GM10248 (cell line): ENCODE results near the gene GPNMB.
"Not testable (repeated sequence)": the region's sequence is repeated elsewhere in the genome, so short reads cannot be mapped to it uniquely, and the experiment has no call there.

Source experiments
- CTCF ChIA-PET: fragments of 300-600 bp; sonication (Branson Sonifier 250); formaldehyde crosslinking; extraction: SDS; loops from one replicate; lab custom pipeline; 2021; ENCODE audit warnings: antibody characterized with exemption; lab: Yijun Ruan, JAX
- POLR2A ChIA-PET: fragments of 350-650 bp; sonication (Branson Sonifier 250); formaldehyde crosslinking; extraction: SDS; loops from one replicate; lab custom pipeline; 2020; ENCODE audit warnings: antibody characterized with exemption; lab: Yijun Ruan, JAX
- DNase-seq: peaks from one replicate; pipeline ENCODE4 v3.0.0; 2012; ENCODE audit errors: extremely low spot score
- TF ChIP-seq, protein P1 (sequence below): IDR thresholded peaks from 2 replicates; pipeline ENCODE4 v1.5.1; 2012; ENCODE audit warnings: mild to moderate bottlenecking, low read depth; ENCODE audit errors: extremely low read depth, missing control alignments, control extremely low read depth

Gene GPNMB

DNA sequence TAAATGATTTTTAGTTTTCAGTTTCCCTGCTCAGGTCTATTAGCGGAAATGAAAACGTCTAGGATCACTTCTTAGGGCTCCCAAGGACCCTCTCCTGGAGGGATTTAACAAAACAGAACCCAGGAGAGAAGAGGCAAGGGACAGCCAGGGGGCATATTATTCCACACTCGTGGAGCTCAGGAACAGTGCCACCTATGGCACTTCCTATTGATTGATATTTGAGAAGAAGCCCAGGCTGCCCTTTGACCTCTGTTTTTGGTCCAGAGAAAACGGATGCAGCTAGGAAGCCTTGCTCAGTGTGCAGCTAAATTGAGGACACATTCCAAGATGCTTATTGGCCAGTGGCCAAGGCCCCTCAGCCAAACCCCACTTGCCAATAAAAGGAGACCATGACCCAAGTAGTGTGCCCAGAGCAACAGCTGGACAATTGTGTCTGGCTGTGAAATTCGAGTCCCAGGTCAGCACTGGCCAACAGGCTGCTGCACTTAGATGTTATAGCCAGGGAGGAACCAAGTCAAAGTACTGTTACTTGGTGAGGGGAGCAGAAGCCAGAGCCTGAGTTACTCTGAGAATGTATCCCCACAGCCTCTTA lies 24.0 kb upstream of the GPNMB start:
- TF ChIP-seq, protein P1, sequence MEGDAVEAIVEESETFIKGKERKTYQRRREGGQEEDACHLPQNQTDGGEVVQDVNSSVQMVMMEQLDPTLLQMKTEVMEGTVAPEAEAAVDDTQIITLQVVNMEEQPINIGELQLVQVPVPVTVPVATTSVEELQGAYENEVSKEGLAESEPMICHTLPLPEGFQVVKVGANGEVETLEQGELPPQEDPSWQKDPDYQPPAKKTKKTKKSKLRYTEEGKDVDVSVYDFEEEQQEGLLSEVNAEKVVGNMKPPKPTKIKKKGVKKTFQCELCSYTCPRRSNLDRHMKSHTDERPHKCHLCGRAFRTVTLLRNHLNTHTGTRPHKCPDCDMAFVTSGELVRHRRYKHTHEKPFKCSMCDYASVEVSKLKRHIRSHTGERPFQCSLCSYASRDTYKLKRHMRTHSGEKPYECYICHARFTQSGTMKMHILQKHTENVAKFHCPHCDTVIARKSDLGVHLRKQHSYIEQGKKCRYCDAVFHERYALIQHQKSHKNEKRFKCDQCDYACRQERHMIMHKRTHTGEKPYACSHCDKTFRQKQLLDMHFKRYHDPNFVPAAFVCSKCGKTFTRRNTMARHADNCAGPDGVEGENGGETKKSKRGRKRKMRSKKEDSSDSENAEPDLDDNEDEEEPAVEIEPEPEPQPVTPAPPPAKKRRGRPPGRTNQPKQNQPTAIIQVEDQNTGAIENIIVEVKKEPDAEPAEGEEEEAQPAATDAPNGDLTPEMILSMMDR, result no peak
- ChIA-PET CTCF (interaction anchor here (1.0 to 1.4 kb wide), 3 partner anchors 40 to 54 kb away, joined by 3 to 4 read pairs (median 4); no protein-coding TSS in a partner anchor), POLR2A (no interaction called here)
- DNase-seq, result no peak

DNA sequence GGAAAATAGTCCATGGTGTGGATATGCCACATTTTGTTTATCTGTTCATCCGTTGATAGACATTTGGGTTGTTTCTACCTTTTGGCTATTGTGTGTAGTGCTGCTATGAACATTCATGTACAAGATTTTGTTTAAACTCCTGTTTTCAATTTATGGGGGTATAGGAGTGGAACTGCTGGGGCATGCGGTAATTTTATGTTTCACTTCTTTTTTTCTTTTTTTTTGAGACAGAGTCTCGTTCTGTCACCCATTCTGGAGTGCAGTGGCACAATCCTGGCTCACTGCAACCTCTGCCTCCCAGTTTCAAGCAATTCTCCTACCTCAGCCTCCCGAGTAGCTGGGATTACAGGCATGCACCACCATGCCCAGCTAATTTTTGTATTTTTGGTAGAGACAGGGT lies 22.2 kb upstream of the GPNMB start:
- POLR2A ChIA-PET, DNase-seq: not testable (repeated sequence)
- CTCF ChIA-PET, result interaction anchor here (1.2 kb wide), 1 partner anchor 137 kb away, joined by 3 read pairs; no protein-coding TSS in a partner anchor

DNA sequence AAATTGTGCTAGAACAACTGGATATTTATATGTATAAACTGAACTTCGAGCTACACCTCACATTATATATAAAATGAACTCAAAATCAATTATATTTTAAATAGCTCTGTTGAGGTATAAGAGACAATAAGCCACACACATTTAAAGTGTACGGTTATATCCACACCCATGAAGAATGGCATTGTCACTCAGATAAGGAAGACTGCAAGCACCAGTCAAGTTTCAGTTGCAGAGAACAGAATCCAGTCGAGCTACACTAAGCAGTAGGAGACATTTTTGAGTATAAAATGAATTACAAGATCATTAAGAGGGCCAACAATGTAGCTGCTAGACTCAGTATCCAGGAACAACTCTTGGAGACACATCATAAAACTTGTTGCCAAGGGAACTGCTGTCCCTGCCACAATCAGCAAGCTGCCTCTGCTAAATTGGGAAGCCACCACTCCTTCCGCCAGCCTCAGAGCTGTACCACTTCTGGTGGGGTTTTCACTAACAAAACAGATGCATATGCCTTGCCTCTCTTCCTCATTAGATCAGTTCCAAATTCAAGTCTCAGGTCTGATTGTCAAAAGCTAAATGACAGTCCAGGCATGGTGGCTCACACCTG lies 19.6 kb upstream of the GPNMB start:
- ChIA-PET POLR2A (interaction anchor here (0.5 kb wide), 1 partner anchor 408 kb away, joined by 4 read pairs; no protein-coding TSS in a partner anchor), CTCF (interaction anchor here (1.1 to 1.6 kb wide), 4 partner anchors 23 to 34 kb away, joined by 3 to 7 read pairs (median 4); no protein-coding TSS in a partner anchor)
- DNase-seq, result no peak
- TF ChIP-seq, protein P1, result no peak

GRCh38 chr7:23228412-23228811 lies 18.2 kb upstream of the GPNMB start:
- ChIA-PET POLR2A (no interaction called here), CTCF (interaction anchor here (0.8 to 2.1 kb wide), 4 partner anchors 11 to 43 kb away, joined by 3 to 4 read pairs (median 4); no protein-coding TSS in a partner anchor)
- DNase-seq, result no peak
- TF ChIP-seq, protein P1, result no peak

GRCh38 chr7:23230641-23231101 lies 15.9 kb upstream of the GPNMB start:
- CTCF ChIA-PET, result no interaction called here
- no peak for DNase-seq
- POLR2A ChIA-PET, result no interaction called here
- TF ChIP-seq, protein P1, result no peak

GRCh38 chr7:23232966-23233365 lies 13.6 kb upstream of the GPNMB start:
- ChIA-PET POLR2A (no interaction called here), CTCF (interaction anchor here (1.4 to 1.9 kb wide), 2 partner anchors 10 to 40 kb away, joined by 3 to 5 read pairs; no protein-coding TSS in a partner anchor)
- no peak for DNase-seq
- TF ChIP-seq, protein P1, result no peak
